MM.1S (cell line): ENCODE results near the gene HSD11B1L.
A peak's percentile ranks its signal among the peaks of the same experiment; 100 is the strongest.

ENCODE experiments used
- DNase-seq: peaks from one replicate; pipeline ENCODE4 v3.0.0-alpha.2; 2015
- H2AFZ ChIP-seq: fragments of 300-600 bp; sonication (generic); 2 replicates; pipeline ENCODE4 v1.6.0; 2016; ENCODE audit warnings: antibody characterized with exemption, low read length
- H3F3A ChIP-seq: fragments of 300-600 bp; sonication (generic); 2 replicates; pipeline ENCODE4 v1.6.1; 2016; ENCODE audit warnings: mild to moderate bottlenecking, antibody characterized with exemption, low read length, moderate library complexity, mixed read lengths; ENCODE audit not compliant: insufficient read depth
- H3K27ac ChIP-seq: fragments of 300-600 bp; sonication (generic); 2 replicates; pipeline ENCODE4 v1.5.1; 2016; ENCODE audit warnings: mild to moderate bottlenecking, low read length
- H3K27me3 ChIP-seq: fragments of 300-600 bp; sonication (generic); replicated peaks from 2 replicates; pipeline ENCODE4 v1.6.0; 2016; ENCODE audit warnings: low read length; ENCODE audit not compliant: insufficient read depth
- H3K36me3 ChIP-seq: fragments of 300-600 bp; sonication (generic); replicated peaks from 2 replicates; pipeline ENCODE4 v1.6.1; 2016; ENCODE audit warnings: mild to moderate bottlenecking, low read length, mixed read lengths; ENCODE audit not compliant: insufficient read depth
- H3K4me1 ChIP-seq: fragments of 300-600 bp; sonication (generic); 2 replicates; pipeline ENCODE4 v1.6.1; 2016; ENCODE audit warnings: low read length, mixed read lengths
- H3K4me2 ChIP-seq: fragments of 300-600 bp; sonication (generic); 2 replicates; pipeline ENCODE4 v1.6.0; 2016; ENCODE audit warnings: low read depth, low read length
- H3K4me3 ChIP-seq: fragments of 300-600 bp; sonication (generic); 2 replicates; pipeline ENCODE4 v1.5.1; 2016; ENCODE audit warnings: low read length, mixed read lengths
- H3K79me2 ChIP-seq: fragments of 300-600 bp; sonication (generic); 2 replicates; pipeline ENCODE4 v1.6.1; 2016; ENCODE audit warnings: mixed run types, low read length, mixed read lengths
- H3K9ac ChIP-seq: fragments of 300-600 bp; sonication (generic); 2 replicates; pipeline ENCODE4 v1.6.1; 2016; ENCODE audit warnings: low read length, mixed read lengths
- H3K9me2 ChIP-seq: fragments of 300-600 bp; sonication (generic); replicated peaks from 2 replicates; pipeline ENCODE4 v1.6.1; 2016; ENCODE audit warnings: mild to moderate bottlenecking, low read length, mixed read lengths; ENCODE audit not compliant: insufficient read depth
- H3K9me3 ChIP-seq: fragments of 300-600 bp; sonication (generic); replicated peaks from 2 replicates; pipeline ENCODE4 v1.6.1; 2016; ENCODE audit warnings: mild to moderate bottlenecking, low read length, mixed read lengths; ENCODE audit not compliant: insufficient read depth
- H4K20me1 ChIP-seq: fragments of 300-600 bp; sonication (generic); 2 replicates; pipeline ENCODE4 v1.6.1; 2016; ENCODE audit warnings: mild to moderate bottlenecking, low read length, moderate library complexity, mixed read lengths; ENCODE audit not compliant: insufficient read depth
- CTCF ChIP-seq: fragments of 300-600 bp; sonication (generic); IDR thresholded peaks from 2 replicates; pipeline ENCODE4 v1.5.1; 2016; ENCODE audit warnings: antibody characterized with exemption, low read length, mixed read lengths
- EZH2 ChIP-seq: fragments of 300-600 bp; sonication (generic); optimal IDR thresholded peaks from 2 replicates; pipeline ENCODE3; 2017; ENCODE audit warnings: low read depth, mild to moderate bottlenecking, antibody characterized with exemption, low read length, mixed read lengths
- EZH2phosphoT487 ChIP-seq: fragments of 300-600 bp; sonication (generic); IDR thresholded peaks from 2 replicates; pipeline ENCODE4 v1.6.1; 2018; ENCODE audit warnings: antibody characterized with exemption, low read length

Gene HSD11B1L

GRCh38 chr19:5695649-5696195 lies 14.9 kb downstream of the HSD11B1L start:
- H3K4me3 ChIP-seq: no peak overlapping the region
- H3K9ac ChIP-seq: no peak overlapping the region
- peak; percentile 4 for DNase-seq
- H3K27ac ChIP-seq: no peak overlapping the region
- no peaks in the 10 kb centered on the region for H3K27me3 ChIP-seq
- H3K36me3 ChIP-seq: peaks cover 42% of the 10 kb centered on the region
- H2AFZ ChIP-seq: no peak overlapping the region
- peaks cover 86% of the 10 kb centered on the region for H3K79me2 ChIP-seq
- H3K4me2 ChIP-seq: no peak overlapping the region
- no peaks in the 10 kb centered on the region for H3K9me2 ChIP-seq
- peaks cover 52% of the 10 kb centered on the region for H3F3A ChIP-seq
- peaks cover 11% of the 10 kb centered on the region for H3K4me1 ChIP-seq
- H3K9me3 ChIP-seq: no peaks in the 10 kb centered on the region
- peaks cover 66% of the 10 kb centered on the region for H4K20me1 ChIP-seq
- TF ChIP-seq EZH2: no peak
- TF ChIP-seq EZH2phosphoT487: no peak
- no peak for TF ChIP-seq CTCF

- Histone ChIP-seq H3K36me3 (peaks cover 42% of the 10 kb centered on the region), H3K4me1 (peaks cover 11% of the 10 kb centered on the region), H4K20me1 (peaks cover 59% of the 10 kb centered on the region), H3K9me2 (no peaks in the 10 kb centered on the region), H3K4me2 (no peak overlapping the region), H3K9me3 (no peaks in the 10 kb centered on the region), H3K79me2 (peaks cover 81% of the 10 kb centered on the region), H3K4me3 (no peak overlapping the region), H3K27ac (no peak overlapping the region), H3F3A (peaks cover 46% of the 10 kb centered on the region), H3K27me3 (no peaks in the 10 kb centered on the region), H3K9ac (no peak overlapping the region), H2AFZ (no peak overlapping the region)
- peak; percentile 2 for DNase-seq
- TF ChIP-seq EZH2phosphoT487: no peak
- TF ChIP-seq EZH2: no peak
- TF ChIP-seq CTCF: no peak
These were observed 15.6 kb downstream of the HSD11B1L start for GRCh38 chr19:5696196-5697021.

GRCh38 chr19:5697022-5697889 lies 16.4 kb downstream of the HSD11B1L start:
- Histone ChIP-seq H3K9ac (no peak overlapping the region), H3K27me3 (no peaks in the 10 kb centered on the region), H3K79me2 (peaks cover 73% of the 10 kb centered on the region), H3K4me1 (peaks cover 5% of the 10 kb centered on the region; the same call in 1 of the 2 replicates), H3K4me2 (no peak overlapping the region), H4K20me1 (peaks cover 53% of the 10 kb centered on the region), H2AFZ (no peak overlapping the region), H3K27ac (no peak overlapping the region), H3K36me3 (peaks cover 36% of the 10 kb centered on the region), H3F3A (peaks cover 43% of the 10 kb centered on the region), H3K9me2 (no peaks in the 10 kb centered on the region), H3K9me3 (no peaks in the 10 kb centered on the region), H3K4me3 (no peak overlapping the region)
- TF ChIP-seq CTCF: no peak
- TF ChIP-seq EZH2phosphoT487: no peak
- TF ChIP-seq EZH2: no peak
- no peak for DNase-seq
